ENCODE data around the gene DOCK2.
"Not testable (repeated sequence)": the region's sequence is repeated elsewhere in the genome, so short reads cannot be mapped to it uniquely, and the experiment has no call there.

The DOCK2 gene

DNA sequence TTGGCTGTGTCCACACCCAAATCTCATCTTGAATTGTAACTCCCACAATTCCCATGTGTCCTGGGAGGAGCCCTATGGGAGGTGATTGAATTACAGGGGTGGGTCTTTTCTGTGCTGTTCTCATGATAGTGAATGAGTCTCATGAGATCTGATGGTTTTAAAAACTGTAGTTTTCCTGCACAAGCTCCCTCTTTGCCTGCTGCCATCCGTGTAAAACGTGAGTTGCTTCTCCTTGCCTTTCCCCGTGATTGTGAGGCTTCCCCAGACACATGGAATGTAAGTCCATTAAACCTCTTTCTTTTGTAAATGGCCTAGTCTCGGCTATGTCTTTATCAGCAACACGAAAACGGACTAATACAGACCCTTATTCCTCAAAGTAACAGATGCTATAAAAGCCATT is 94.1 kb downstream of the DOCK2 start:
- H3K36me3 ChIP-seq (ENCODE audit: insufficient read depth, low read length) = no peaks in the 10 kb centered on the region
- H3K9me3 ChIP-seq (ENCODE audit: control insufficient read depth, insufficient read depth, low read length) = no peaks in the 10 kb centered on the region
- no peaks in the 10 kb centered on the region for H3K4me1 ChIP-seq (ENCODE audit: insufficient read depth, low read length)

GRCh38 chr5:169732841-169733240 is 95.8 kb downstream of the DOCK2 start:
- H3K9me3 ChIP-seq (ENCODE audit: control insufficient read depth, insufficient read depth, low read length) = no peaks in the 10 kb centered on the region
- H3K9ac ChIP-seq (ENCODE audit: low read depth, low read length) = no peak overlapping the region
- H3K36me3 ChIP-seq (ENCODE audit: insufficient read depth, low read length) = no peaks in the 10 kb centered on the region
- no peaks in the 10 kb centered on the region for H3K4me1 ChIP-seq (ENCODE audit: insufficient read depth, low read length)

More for the DNA sequence above, 94.1 kb downstream of the DOCK2 start:
- no peak overlapping the region for H3K9ac ChIP-seq (ENCODE audit: low read depth, low read length)

- H3K36me3 ChIP-seq (ENCODE audit: insufficient read depth, low read length) = no peaks in the 10 kb centered on the region
- H3K4me1 ChIP-seq (ENCODE audit: insufficient read depth, low read length) = no peaks in the 10 kb centered on the region
- no peaks in the 10 kb centered on the region for H3K9me3 ChIP-seq (ENCODE audit: control insufficient read depth, insufficient read depth, low read length)
- H3K9ac ChIP-seq (ENCODE audit: low read depth, low read length) = no peak overlapping the region
Observed at GRCh38 chr5:169735913-169736312, 98.8 kb downstream of the DOCK2 start.

DNA sequence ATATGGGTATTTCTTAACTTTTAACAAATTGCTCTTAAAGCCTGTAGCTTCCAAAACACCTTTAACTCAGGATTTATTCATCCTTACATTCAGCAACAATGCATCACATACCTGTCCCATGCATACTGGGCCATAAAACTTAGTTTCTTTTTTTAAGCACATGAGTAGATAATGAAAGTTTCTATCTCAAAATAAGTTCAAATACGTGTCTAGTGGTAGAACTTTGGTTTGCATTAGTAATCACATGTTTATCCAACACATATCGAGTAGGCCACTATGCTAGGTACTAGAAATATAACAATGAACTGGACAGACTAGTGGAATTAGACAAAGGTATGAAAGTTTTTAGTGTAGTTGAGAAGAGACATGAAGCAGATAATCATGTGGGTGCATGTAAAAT is 99.6 kb downstream of the DOCK2 start:
- no peaks in the 10 kb centered on the region for H3K4me1 ChIP-seq (ENCODE audit: insufficient read depth, low read length)
- no peaks in the 10 kb centered on the region for H3K36me3 ChIP-seq (ENCODE audit: insufficient read depth, low read length)
- no peak overlapping the region for H3K9ac ChIP-seq (ENCODE audit: low read depth, low read length)
- H3K9me3 ChIP-seq (ENCODE audit: control insufficient read depth, insufficient read depth, low read length) = no peaks in the 10 kb centered on the region

DNA sequence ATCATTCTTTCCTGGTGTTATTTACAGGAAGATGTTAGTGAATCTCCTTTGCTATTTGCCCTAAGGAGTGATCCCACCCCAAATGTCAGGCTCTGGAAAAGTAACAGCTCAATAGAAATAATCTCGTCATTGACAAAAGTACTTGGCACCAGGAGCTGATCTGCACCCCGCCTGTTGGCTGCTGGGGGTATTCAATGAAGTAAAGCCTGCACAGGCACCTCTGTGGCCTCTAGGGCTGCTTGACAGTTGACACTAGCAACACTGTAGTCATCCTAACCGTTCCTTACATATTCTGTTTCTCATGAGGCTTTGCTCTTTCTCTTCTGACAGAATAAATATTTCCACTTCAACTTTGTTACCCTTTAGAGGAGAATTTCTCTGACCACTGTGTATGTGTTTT is 103.4 kb downstream of the DOCK2 start:
- no peaks in the 10 kb centered on the region for H3K36me3 ChIP-seq (ENCODE audit: insufficient read depth, low read length)
- no peaks in the 10 kb centered on the region for H3K4me1 ChIP-seq (ENCODE audit: insufficient read depth, low read length)
- no peak overlapping the region for H3K9ac ChIP-seq (ENCODE audit: low read depth, low read length)
- no peaks in the 10 kb centered on the region for H3K9me3 ChIP-seq (ENCODE audit: control insufficient read depth, insufficient read depth, low read length)

DNA sequence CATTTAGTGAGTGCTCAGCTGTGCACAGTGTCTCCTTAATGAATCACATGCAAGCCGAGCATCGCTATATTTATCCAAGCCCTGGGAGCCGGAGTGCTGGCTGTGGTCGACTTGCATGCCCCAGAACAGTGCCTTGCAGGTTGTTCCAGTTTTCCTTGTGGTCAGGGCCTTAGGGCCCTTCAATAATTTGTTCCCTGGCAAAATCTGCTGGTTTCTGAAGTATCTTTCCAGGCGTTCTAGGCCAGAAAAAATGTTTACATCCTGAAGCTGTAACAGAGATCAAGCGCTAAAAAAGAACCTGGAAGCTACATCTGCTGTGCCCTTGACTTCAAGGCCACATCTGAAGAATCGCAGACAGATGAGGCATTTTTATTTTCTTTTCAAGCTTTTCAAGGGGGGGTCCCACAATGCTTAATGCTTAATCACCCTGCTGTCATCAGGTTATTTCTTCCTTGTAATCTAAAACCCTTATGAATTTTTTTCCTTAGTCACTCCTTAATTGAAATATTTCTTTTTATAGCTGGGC is 105.8 kb downstream of the DOCK2 start:
- Histone ChIP-seq H3K4me1 (ENCODE audit: insufficient read depth, low read length) (peaks cover 9% of the 10 kb centered on the region; the same call in 1 of the 2 replicates), H3K36me3 (ENCODE audit: insufficient read depth, low read length) (no peaks in the 10 kb centered on the region), H3K9me3 (ENCODE audit: control insufficient read depth, insufficient read depth, low read length) (no peaks in the 10 kb centered on the region), H3K9ac (ENCODE audit: low read depth, low read length) (no peak overlapping the region)

- H3K36me3 ChIP-seq (ENCODE audit: insufficient read depth, low read length) = no peaks in the 10 kb centered on the region
- peaks cover 9% of the 10 kb centered on the region; the same call in 1 of the 2 replicates for H3K4me1 ChIP-seq (ENCODE audit: insufficient read depth, low read length)
Observed at GRCh38 chr5:169744336-169744735, 107.3 kb downstream of the DOCK2 start.

GRCh38 chr5:169745441-169746146 is 108.5 kb downstream of the DOCK2 start:
- H3K4me1 ChIP-seq (ENCODE audit: insufficient read depth, low read length) = peaks cover 9% of the 10 kb centered on the region; the same call in 1 of the 2 replicates
- H3K9ac ChIP-seq (ENCODE audit: low read depth, low read length) = no peak overlapping the region
- H3K36me3 ChIP-seq (ENCODE audit: insufficient read depth, low read length) = no peaks in the 10 kb centered on the region
- no peaks in the 10 kb centered on the region for H3K9me3 ChIP-seq (ENCODE audit: control insufficient read depth, insufficient read depth, low read length)

More at GRCh38 chr5:169744336-169744735, 107.3 kb downstream of the DOCK2 start:
- Histone ChIP-seq H3K9me3 (ENCODE audit: control insufficient read depth, insufficient read depth, low read length) (no peaks in the 10 kb centered on the region), H3K9ac (ENCODE audit: low read depth, low read length) (no peak overlapping the region)

GRCh38 chr5:169746147-169746694 is 109.1 kb downstream of the DOCK2 start:
- no peaks in the 10 kb centered on the region for H3K9me3 ChIP-seq (ENCODE audit: control insufficient read depth, insufficient read depth, low read length)
- peaks cover 9% of the 10 kb centered on the region; the same call in 1 of the 2 replicates for H3K4me1 ChIP-seq (ENCODE audit: insufficient read depth, low read length)
- H3K36me3 ChIP-seq (ENCODE audit: insufficient read depth, low read length) = no peaks in the 10 kb centered on the region
- no peak overlapping the region for H3K9ac ChIP-seq (ENCODE audit: low read depth, low read length)

- H3K9me3 ChIP-seq (ENCODE audit: control insufficient read depth, insufficient read depth, low read length) = no peaks in the 10 kb centered on the region
- peaks cover 9% of the 10 kb centered on the region; the same call in 1 of the 2 replicates for H3K4me1 ChIP-seq (ENCODE audit: insufficient read depth, low read length)
- H3K9ac ChIP-seq (ENCODE audit: low read depth, low read length) = no peak overlapping the region
- H3K36me3 ChIP-seq (ENCODE audit: insufficient read depth, low read length) = no peaks in the 10 kb centered on the region
Observed at GRCh38 chr5:169748174-169748573, 111.1 kb downstream of the DOCK2 start.

DNA sequence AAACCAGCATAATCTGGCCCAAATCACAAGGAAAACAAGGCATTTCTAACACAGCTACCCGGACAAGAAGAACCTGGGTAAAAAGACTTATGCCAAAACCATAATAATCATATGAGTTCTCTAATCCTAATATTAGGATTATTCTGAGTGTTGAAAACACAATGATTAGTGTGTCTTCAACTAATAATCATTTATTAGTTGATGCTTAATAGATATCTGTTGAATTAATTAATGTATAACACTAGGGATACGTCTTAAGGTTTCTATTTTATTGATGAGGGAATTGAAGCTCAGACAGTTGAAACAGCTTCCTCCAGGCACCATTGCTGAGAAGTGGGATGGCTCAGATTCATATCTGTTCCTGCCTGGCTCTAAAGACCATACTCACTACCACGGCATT is 112.2 kb downstream of the DOCK2 start:
- no peak overlapping the region for H3K9ac ChIP-seq (ENCODE audit: low read depth, low read length)
- peaks cover 19% of the 10 kb centered on the region for H3K4me1 ChIP-seq (ENCODE audit: insufficient read depth, low read length)
- no peaks in the 10 kb centered on the region for H3K36me3 ChIP-seq (ENCODE audit: insufficient read depth, low read length)
- no peaks in the 10 kb centered on the region for H3K9me3 ChIP-seq (ENCODE audit: control insufficient read depth, insufficient read depth, low read length)

GRCh38 chr5:169751490-169751889 is 114.4 kb downstream of the DOCK2 start:
- H3K36me3 ChIP-seq (ENCODE audit: insufficient read depth, low read length) = no peaks in the 10 kb centered on the region
- peaks cover 13% of the 10 kb centered on the region for H3K4me1 ChIP-seq (ENCODE audit: insufficient read depth, low read length)
- no peaks in the 10 kb centered on the region for H3K9me3 ChIP-seq (ENCODE audit: control insufficient read depth, insufficient read depth, low read length)
- no peak overlapping the region for H3K9ac ChIP-seq (ENCODE audit: low read depth, low read length)

- not testable (repeated sequence) for H3K9me3 ChIP-seq (ENCODE audit: control insufficient read depth, insufficient read depth, low read length); H3K9ac ChIP-seq (ENCODE audit: low read depth, low read length); H3K36me3 ChIP-seq (ENCODE audit: insufficient read depth, low read length)
- H3K4me1 ChIP-seq (ENCODE audit: insufficient read depth, low read length) = peaks cover 13% of the 10 kb centered on the region
Observed at GRCh38 chr5:169752566-169752965, 115.5 kb downstream of the DOCK2 start.

- H3K36me3 ChIP-seq (ENCODE audit: insufficient read depth, low read length) = no peaks in the 10 kb centered on the region
- no peak overlapping the region for H3K9ac ChIP-seq (ENCODE audit: low read depth, low read length)
- H3K9me3 ChIP-seq (ENCODE audit: control insufficient read depth, insufficient read depth, low read length) = no peaks in the 10 kb centered on the region
- H3K4me1 ChIP-seq (ENCODE audit: insufficient read depth, low read length) = peaks cover 17% of the 10 kb centered on the region
Observed at GRCh38 chr5:169753795-169754194, 116.7 kb downstream of the DOCK2 start.

DNA sequence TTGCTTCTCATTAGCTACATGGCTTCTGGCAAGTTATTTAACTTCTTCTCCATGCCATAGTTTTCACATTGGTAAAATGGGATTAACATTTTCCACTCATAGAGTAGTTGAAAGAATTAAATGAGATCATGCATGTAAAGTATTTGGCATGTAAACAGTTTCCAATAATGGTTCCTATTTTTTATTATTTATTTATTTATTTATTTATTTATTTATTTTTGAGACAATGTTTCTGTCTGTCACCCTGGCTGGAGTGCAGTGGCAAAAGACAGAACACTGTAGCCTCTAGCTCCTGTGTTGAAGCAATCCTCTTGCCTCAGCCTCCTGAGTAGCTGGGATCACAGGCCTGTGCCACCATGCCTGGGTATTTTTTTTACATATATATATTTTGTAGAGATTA is 117.7 kb downstream of the DOCK2 start:
- H3K9ac ChIP-seq (ENCODE audit: low read depth, low read length) = no peak overlapping the region
- no peaks in the 10 kb centered on the region for H3K36me3 ChIP-seq (ENCODE audit: insufficient read depth, low read length)
- no peaks in the 10 kb centered on the region for H3K9me3 ChIP-seq (ENCODE audit: control insufficient read depth, insufficient read depth, low read length)
- peaks cover 17% of the 10 kb centered on the region for H3K4me1 ChIP-seq (ENCODE audit: insufficient read depth, low read length)
